HEK293T (cell line): ENCODE measurements around the gene TMEM203.

ENCODE experiments used
- BHLHE40 ChIP-seq: fragments of 450-650 bp; IDR thresholded peaks from 2 replicates; pipeline ENCODE4 v1.6.1; 2016; ENCODE audit warnings: mild to moderate bottlenecking, moderate library complexity, borderline replicate concordance
- FOXA1 ChIP-seq: fragments of 450-650 bp; IDR thresholded peaks from 2 replicates; pipeline ENCODE4 v1.6.1; 2016; ENCODE audit warnings: mild to moderate bottlenecking
- FOXK2 ChIP-seq: fragments of 450-650 bp; IDR thresholded peaks from 2 replicates; pipeline ENCODE4 v1.6.1; 2016; ENCODE audit warnings: mild to moderate bottlenecking
- FOXM1 ChIP-seq: fragments of 450-650 bp; IDR thresholded peaks from 2 replicates; pipeline ENCODE4 v1.6.1; 2017; ENCODE audit warnings: mild to moderate bottlenecking, borderline replicate concordance
- HDGF ChIP-seq: fragments of 450-650 bp; IDR thresholded peaks from 2 replicates; pipeline ENCODE4 v1.6.1; 2017; ENCODE audit warnings: antibody characterized with exemption, borderline replicate concordance
- NFRKB ChIP-seq: fragments of 450-650 bp; IDR thresholded peaks from 2 replicates; pipeline ENCODE4 v1.6.1; 2016; ENCODE audit warnings: mild to moderate bottlenecking, moderate library complexity
- PKNOX1 ChIP-seq: fragments of 450-650 bp; IDR thresholded peaks from 2 replicates; pipeline ENCODE4 v1.6.1; 2016
- SP1 ChIP-seq: fragments of 450-650 bp; IDR thresholded peaks from 2 replicates; pipeline ENCODE4 v1.6.1; 2017
- SUZ12 ChIP-seq: fragments of 450-650 bp; IDR thresholded peaks from 2 replicates; pipeline ENCODE4 v1.6.1; 2016; ENCODE audit warnings: mild to moderate bottlenecking
- TARDBP ChIP-seq: fragments of 450-650 bp; IDR thresholded peaks from 2 replicates; pipeline ENCODE4 v1.6.1; 2016
- ZNF384 ChIP-seq: fragments of 450-650 bp; IDR thresholded peaks from 2 replicates; pipeline ENCODE4 v1.6.1; 2016

DNA sequence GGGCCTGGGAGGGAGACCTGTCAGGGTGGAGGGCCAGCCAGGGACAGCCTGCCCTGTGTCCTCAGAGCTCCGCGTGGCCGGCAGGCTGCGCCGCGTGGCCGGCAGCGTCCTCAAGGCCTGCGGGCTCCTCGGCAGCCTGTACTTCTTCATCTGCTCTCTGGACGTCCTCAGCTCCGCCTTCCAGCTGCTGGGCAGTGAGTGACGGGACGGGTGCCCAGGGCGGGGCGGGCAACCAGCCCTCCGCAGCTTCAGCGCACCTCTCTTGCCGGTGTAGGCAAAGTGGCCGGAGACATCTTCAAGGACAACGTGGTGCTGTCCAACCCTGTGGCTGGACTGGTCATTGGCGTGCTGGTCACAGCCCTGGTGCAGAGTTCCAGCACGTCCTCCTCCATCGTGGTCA lies 27.1 kb upstream of the TMEM203 start:
- TF ChIP-seq ZNF384 (no peak), SUZ12 (no peak), HDGF (no peak), FOXA1 (no peak), FOXK2 (no peak), NFRKB (no peak), SP1 (no peak), FOXM1 (no peak), PKNOX1 (no peak), TARDBP (no peak), BHLHE40 (no peak)
